NCI-H1930 (cell line): ENCODE data around the gene BSG.
"Not testable (repeated sequence)": the region's sequence is repeated elsewhere in the genome, so short reads cannot be mapped to it uniquely, and the experiment has no call there.

Experiments used
- DNase-seq, 2 experiments: peaks; one replicate each; lab custom pipeline; 2025; lab: John Stamatoyannopoulos, UW

The BSG gene

DNA sequence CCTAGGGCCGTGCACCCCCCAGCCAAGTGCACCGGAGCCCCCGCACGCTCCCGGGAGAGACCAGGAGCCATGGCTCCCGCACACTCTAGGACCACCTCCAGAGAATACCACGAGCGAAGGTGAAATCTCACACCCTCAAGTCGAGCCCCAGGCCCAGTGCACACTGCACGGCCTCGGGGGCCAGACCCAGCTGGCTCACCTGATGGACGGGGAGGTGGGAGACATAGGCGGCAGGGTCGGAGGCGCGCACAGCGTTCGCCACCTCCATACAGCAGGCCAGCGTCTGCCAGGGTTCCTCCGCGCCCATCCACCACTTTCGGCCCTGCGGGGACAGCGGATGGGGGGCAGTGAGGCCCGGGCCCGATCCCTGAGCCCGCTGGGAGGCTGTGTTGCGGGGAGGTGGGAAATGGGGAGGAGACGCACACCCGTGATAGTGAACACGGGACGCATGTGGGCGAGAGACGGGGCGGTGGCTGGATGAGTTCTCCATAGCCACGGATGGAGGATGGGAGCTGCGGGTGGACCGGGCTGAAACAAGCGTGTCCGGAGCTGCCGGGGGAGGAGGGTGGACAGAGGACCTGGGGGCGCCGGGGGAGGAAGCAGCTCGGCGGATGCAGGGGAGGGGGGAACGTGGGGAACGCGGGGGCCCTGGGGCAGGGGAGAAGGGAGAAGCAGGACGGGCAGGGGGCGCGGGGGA, 47.9 kb downstream of the BSG start:
- DNase-seq = no peak

DNA sequence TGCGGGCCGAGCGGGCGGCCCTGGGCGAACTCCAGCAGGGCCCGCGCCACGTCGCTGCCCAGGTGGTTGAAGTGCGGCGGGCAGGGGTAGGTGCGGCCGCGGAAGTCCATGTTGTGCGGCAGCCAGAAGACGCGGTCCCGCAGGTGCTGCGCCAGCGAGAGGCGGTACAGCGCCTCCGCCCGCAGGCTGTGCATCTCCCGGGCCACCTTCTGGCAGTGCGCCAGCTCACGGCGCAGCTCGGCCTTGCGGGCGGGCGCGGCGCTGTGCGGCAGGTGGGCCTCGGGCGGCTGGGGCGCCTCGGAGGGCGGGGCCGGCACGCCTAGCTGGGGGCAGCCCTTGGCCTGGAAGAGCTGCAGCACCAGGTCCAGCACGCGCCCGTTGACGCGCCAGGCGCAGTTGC, 48.8 kb downstream of the BSG start:
- DNase-seq = not testable (repeated sequence)

DNA sequence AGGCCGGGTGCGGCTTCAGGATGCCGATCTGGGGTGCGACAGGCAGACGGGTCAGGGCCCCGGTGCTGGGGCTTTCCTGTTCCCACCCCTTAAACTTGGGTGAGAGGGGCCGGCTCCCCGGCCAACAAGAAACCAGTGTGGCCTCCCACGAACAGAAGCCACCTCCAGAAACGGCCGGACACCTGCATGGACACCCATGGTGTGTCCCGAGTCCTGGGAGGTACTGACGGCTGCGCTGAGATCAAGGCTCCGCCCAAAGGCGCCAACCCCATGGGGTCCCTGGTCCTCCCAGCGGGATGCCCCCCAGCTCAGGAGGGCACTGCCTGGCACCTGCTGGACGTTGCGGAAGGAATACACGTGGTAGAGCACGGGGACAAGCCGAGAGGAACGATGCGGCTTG, 49.4 kb downstream of the BSG start:
- DNase-seq = no peak

DNA sequence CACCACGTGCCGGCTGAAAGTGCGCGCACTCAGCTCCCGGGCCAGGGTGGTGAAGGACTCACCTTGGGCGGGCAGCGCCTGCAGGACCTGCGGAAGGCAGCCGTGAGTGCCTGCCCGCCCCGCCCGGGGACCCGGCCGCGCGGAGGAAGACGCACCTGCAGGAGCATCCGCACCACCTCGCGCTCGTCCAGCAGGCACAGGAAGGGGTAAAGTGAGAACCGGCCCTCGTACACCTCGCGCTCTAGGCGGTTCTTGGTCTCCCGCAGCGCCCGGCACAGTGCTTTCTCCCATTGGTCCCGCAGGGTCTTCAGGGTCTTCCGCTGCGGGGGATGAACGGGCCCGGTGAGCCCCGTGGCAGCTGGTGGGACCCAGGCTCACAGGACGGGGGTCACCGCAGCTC, 50.3 kb downstream of the BSG start:
- no peak for DNase-seq

DNA sequence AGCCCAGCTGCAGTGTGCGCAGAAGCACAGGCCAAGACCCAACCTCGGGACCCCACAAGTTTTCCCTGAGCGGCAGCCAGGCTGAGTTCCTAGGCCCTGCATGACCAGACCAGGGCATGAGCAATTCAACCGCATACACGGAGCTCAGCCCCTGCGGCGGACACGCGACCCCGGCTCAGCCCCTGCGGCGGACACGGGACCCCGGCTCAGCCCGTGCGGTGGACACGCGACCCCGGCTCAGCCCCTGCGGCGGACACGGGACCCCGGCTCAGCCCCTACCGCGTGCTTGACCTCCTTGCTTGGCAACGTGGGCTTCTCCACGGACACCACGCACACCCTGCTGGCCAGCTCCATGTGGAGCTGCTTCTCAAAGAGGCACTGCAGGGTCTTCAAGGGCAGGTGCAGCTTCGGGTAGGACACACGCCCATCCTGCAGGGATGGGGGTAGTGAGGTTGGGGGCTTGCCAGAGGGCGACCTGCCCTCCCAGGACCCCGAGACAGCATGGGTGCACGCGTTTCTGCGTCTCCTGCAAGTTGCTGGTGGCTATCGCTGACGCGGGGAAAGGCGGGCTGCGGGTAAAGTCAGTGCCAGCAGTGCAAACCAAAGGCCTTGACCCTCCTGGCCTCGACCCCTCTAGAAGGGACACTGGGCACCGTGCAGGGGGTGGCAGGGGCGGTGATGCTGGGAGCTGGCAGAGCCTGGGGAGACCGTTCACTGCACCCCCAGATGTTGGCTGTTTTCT, 51.0 kb downstream of the BSG start:
- DNase-seq = no peak

DNA sequence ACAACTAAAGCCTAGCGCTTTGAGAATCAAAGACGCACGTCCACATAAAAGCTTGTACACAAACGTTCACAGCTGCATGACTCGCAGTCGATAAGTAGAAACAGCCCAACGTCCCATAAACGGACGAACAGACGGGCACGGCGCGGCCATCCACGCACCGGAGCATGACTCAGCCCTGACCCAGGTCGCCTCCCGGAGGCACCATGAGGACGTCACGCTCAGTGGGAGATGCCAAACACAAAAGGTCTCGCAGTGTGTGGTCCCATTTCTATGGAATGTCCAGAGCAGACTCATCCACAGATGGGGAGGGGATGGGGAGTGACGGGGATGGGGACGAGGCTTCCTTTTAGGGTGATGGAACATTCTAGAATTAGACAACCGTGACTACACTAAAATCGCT, 51.6 kb downstream of the BSG start:
- DNase-seq = no peak

DNA sequence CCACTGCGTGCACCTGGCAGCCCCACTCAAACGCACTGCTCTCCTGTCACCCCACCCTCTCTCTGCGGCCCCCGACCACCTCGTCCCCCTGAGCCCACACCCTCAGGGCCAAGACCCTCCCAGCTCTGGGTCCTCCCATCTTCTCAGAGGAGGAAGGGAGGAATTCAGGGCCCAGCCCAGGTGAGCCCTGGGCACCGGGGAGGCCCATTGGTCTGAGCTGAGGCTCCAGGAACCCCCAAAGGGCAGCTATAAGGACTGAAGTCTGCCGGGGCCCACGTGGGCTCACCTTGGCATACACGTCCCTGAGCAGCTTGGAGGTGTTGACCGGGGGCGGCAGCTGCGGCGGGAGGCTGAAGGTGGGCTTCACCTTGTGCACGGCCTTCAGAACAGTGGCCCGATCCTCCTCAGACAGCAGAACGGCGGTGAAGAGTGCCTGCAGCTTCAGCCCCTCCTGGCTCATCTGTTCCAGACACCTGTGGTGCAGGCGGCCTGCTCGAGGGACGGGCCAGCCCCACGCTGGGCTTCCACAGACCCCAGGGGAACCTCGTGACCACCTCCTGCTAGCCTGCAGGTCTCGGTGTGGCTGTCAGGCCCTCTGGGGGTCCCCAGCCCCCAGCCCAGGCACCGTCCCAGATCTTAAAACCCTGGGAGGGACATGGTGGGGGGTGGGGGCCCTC, 52.2 kb downstream of the BSG start:
- no peak for DNase-seq

DNA sequence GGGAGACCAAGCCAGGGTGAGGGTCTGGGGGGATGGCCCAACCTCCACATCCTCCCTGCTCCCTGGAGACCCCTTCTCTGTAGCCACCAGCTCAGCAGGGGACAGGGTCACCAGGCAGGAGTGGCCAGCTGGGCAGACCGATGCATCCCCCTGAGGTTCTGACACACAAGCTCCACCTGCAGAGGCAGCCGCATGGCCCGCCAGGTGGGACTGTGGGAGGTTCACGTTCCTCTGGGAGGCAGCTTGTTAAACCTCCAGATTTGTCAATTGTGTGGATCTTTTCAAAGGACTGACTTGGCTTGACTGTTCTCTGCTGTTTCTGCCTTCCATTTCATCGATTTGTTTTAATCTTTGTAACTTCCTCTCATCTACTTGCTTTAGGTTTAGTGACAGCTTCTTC, 52.9 kb downstream of the BSG start:
- DNase-seq = no peak

DNA sequence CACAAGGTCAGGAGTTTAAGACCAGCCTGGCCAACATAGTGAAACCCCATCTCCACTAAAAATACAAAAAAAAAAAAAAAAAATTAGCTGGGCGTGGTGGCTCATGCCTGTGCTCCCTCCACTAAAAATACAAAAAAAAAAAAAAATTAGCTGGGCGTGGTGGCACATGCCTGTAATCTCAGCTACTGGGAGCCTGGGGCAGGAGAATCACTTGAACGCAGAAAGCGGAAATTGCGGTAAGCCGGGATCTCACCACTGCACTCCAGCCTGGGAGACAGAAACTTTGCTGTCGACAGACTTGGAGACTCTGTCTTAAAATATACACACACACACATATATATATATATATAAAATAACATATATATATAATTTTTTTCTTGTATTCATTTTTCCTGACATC, 54.2 kb downstream of the BSG start:
- DNase-seq = not testable (repeated sequence)

DNA sequence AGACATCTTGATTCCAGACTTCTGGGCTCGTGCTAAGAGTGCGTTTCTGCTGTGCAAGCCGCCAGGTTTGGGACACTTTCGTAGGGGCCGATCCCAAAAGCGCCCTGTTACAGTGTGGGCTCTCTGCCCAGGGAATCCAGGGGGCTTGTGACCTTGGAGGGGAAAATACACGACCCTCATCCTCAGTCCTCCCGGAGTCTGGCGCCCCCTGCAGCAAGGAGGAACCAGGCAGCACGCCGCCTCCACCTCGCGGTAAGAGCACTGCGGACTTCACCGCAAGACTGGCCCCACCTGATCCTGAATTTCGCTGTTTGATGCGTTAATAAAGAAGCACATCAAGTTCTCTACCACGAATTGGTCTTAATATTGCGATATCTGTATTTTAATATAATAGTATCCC, 55.8 kb downstream of the BSG start:
- DNase-seq = no peak

DNA sequence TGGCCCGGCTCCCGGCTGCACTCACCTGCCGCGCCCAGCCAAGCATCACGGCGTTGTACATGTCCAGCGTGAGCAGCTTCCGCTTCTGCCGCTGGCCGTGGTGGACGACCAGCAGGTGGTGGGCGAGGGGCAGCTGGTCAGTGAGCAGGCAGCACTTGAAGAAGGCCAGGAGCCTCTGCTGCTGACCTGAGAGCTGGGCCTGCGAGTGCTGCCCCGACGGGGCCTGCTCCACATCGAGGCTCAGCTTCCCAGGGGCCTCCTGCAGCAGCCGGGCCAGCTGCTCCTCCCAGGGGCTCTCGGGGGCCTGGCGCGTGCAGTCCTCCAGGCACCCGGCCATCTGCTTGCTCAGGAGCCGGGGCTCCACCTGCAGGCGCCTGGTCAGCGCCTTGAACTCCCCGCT, 57.1 kb downstream of the BSG start:
- not testable (repeated sequence) for DNase-seq

DNA sequence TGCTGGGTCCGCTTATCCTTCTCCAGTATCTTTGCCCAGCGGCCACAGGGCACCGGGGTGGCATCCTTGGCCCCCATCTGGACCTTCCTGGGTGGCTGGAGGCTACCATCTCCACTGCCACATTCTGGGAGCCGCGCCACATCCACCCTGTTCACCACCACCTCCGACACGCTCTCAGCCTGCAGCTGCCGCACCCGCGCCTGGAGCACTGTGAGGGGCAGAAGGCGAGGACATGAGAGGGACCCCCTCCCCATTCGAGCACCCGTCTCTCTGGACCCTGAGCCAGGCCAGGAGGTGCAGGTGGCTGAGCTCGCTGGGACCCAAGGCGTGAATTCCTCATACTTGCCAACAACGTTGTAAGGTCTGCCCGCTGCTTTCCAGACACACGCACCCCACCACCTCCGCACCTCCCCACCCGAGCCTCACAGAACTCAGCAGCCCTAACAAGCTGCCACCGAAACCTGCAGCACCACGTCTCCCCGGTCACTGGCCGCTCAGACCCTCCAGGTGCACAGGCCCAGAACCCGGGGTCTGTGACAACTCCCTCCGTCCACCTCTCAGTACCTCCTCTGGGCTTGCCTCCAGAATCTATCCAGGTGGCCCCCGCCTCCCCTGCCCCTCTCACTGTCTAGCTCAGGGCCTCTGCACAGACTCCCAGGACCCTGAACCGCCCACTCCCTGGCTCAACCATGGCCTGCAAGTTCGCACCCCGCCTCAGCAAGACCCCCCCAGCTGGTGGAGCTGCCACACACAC, 57.7 kb downstream of the BSG start:
- no peak for DNase-seq

DNA sequence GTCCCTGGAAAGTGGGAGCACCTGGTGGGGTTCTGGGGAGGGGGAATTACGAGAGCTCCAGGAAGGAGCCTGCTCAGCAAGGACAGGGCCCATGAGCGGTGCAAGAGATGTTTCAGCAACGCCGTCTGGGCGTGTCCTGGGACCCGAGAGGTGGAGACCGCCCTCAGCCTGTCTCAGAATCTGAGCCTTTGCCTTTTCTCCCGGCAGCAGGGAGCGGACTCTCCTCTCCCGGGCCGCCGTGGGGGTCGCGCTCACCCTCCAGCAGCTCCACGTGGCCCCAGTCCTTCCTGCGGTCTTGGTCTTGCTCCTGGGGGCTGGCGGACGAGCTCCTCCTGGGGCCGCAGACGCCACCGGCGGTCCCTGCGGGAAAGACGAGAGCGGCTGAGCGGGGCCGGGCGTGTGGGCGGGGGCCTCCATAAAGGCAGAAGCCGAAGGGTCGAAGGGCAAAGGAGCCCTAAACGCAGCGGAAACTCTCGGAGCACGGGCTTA, 60.2 kb downstream of the BSG start:
- no peak for DNase-seq
